Liver (tissue), 9 donors: Measurements from ENCODE around the gene FSTL1. TPM values are rescaled to one million over a fixed set of nuclear protein-coding genes. Genes with fewer than 3 reads are reported as not detected.

ENCODE experiments used
- DNase-seq: peaks from one replicate; pipeline ENCODE4 v3.0.0-alpha.2; 2017; ENCODE audit warnings: low spot score
- H3K27ac ChIP-seq, 2 donors: one replicate each; pipeline ENCODE4 v1.7.0; 2013; ENCODE audit warnings: inconsistent platforms in 2 of 2, low read length in 2 of 2, control low read depth in 1 of 2, low read depth in 1 of 2, mild to moderate bottlenecking in 1 of 2
- H3K27me3 ChIP-seq, 4 donors: one replicate each; pipeline versions ENCODE4 v1.6.1 to v1.7.0; 2013; ENCODE audit warnings: low read length in 3 of 4, inconsistent platforms in 1 of 4, mild to moderate bottlenecking in 1 of 4, moderate library complexity in 1 of 4; ENCODE audit not compliant: control insufficient read depth in 4 of 4, insufficient read depth in 4 of 4
- H3K36me3 ChIP-seq, 4 donors: one replicate each; pipeline versions ENCODE4 v1.6.1 to v1.7.0; 2013; ENCODE audit warnings: low read length in 3 of 4, mild to moderate bottlenecking in 3 of 4, low read depth in 1 of 4, moderate library complexity in 1 of 4; ENCODE audit not compliant: control insufficient read depth in 4 of 4, insufficient read depth in 3 of 4
- H3K4me1 ChIP-seq, 4 donors: one replicate each; pipeline versions ENCODE4 v1.6.1 to v1.7.0; 2013; ENCODE audit warnings: low read length in 3 of 4, mild to moderate bottlenecking in 3 of 4, moderate library complexity in 1 of 4; ENCODE audit not compliant: control insufficient read depth in 4 of 4, insufficient read depth in 4 of 4
- H3K4me3 ChIP-seq, 3 donors: one replicate each; pipeline versions ENCODE4 v1.6.1 to v1.7.0; 2013; ENCODE audit warnings: low read length in 3 of 3, control low read depth in 1 of 3, low read depth in 1 of 3, mild to moderate bottlenecking in 1 of 3
- H3K9ac ChIP-seq, 2 donors: one replicate each; pipeline ENCODE4 v1.7.0; 2013; ENCODE audit warnings: low read length in 2 of 2, mild to moderate bottlenecking in 2 of 2, moderate library complexity in 2 of 2, control low read depth in 1 of 2, low read depth in 1 of 2
- H3K9me3 ChIP-seq, 4 donors: one replicate each; pipeline versions ENCODE4 v1.6.1 to v1.7.0; 2013; ENCODE audit warnings: low read length in 3 of 4; ENCODE audit not compliant: control insufficient read depth in 4 of 4
- ATF3 ChIP-seq: IDR thresholded peaks from 2 replicates; pipeline ENCODE4 v1.6.1; 2016; ENCODE audit warnings: antibody characterized with exemption
- CTCF ChIP-seq: fragments of 150-350 bp; IDR thresholded peaks from 2 replicates; pipeline ENCODE4 v1.5.1; 2017; ENCODE audit warnings: improper control_type of control experiment, low read depth, low read length; ENCODE audit not compliant: missing input control
- EGR1 ChIP-seq, 2 donors: IDR thresholded peaks; 2 replicates each; pipeline ENCODE4 v1.6.1; 2016 to 2018; ENCODE audit warnings: antibody characterized with exemption in 2 of 2, low read depth in 2 of 2
- FOXA1 ChIP-seq: IDR thresholded peaks from 2 replicates; pipeline ENCODE4 v1.6.1; 2016; ENCODE audit warnings: antibody characterized with exemption
- FOXA2 ChIP-seq: IDR thresholded peaks from 2 replicates; pipeline ENCODE4 v1.6.1; 2016; ENCODE audit warnings: antibody characterized with exemption
- GABPA ChIP-seq, 2 donors: IDR thresholded peaks in 1 of 2; conservative IDR thresholded peaks in 1 of 2; 2 replicates each; pipeline ENCODE4 v1.6.1; 2016; ENCODE audit warnings: antibody characterized with exemption in 2 of 2, mild to moderate bottlenecking in 1 of 2, moderate library complexity in 1 of 2
- HNF4A ChIP-seq, 2 donors: conservative IDR thresholded peaks; 2 replicates each; pipeline ENCODE4 v1.6.1; 2016; ENCODE audit warnings: antibody characterized with exemption in 2 of 2, mild to moderate bottlenecking in 2 of 2
- HNF4G ChIP-seq: IDR thresholded peaks from 2 replicates; pipeline ENCODE4 v1.6.1; 2016; ENCODE audit warnings: antibody characterized with exemption
- JUND ChIP-seq, 2 donors: IDR thresholded peaks; 2 replicates each; pipeline ENCODE4 v1.6.1; 2016; ENCODE audit warnings: antibody characterized with exemption in 2 of 2
- RAD21 ChIP-seq, 2 donors: IDR thresholded peaks; 2 replicates each; pipeline ENCODE4 v1.6.1; 2016; ENCODE audit warnings: antibody characterized with exemption in 2 of 2, mild to moderate bottlenecking in 2 of 2
- REST ChIP-seq: IDR thresholded peaks from 2 replicates; pipeline ENCODE4 v1.6.1; 2016; ENCODE audit warnings: antibody characterized with exemption, mild to moderate bottlenecking
- RXRA ChIP-seq, 2 donors: IDR thresholded peaks; 2 replicates each; pipeline ENCODE4 v1.6.1; 2017 to 2018; ENCODE audit warnings: antibody characterized with exemption in 2 of 2, mild to moderate bottlenecking in 1 of 2
- SP1 ChIP-seq: IDR thresholded peaks from 2 replicates; pipeline ENCODE4 v1.6.1; 2018; ENCODE audit warnings: antibody characterized with exemption, mild to moderate bottlenecking
- TAF1 ChIP-seq: conservative IDR thresholded peaks from 2 replicates; pipeline ENCODE4 v1.6.1; 2016; ENCODE audit warnings: antibody characterized with exemption, mild to moderate bottlenecking
- YY1 ChIP-seq: IDR thresholded peaks from 2 replicates; pipeline ENCODE4 v1.6.1; 2016; ENCODE audit warnings: antibody characterized with exemption, mild to moderate bottlenecking
- ZBTB33 ChIP-seq: IDR thresholded peaks from 2 replicates; pipeline ENCODE4 v1.6.1; 2016; ENCODE audit warnings: antibody characterized with exemption
- WGBS: extraction: QIAGEN DNeasy Blood & Tissue Kit; methylation state at CpG from one replicate; pipeline ENCODE4 v1.1.7; 2013; 5-methylcytosine and 5-hydroxymethylcytosine counted together
- polyA plus RNA-seq, 2 donors: library from polyadenylated mRNA; stranded (reverse) in 1 of 2; unstranded in 1 of 2; fragments of 200-250 nt in 1 of 2; fragments of >200 nt in 1 of 2; fragmentation: Nextera tagmentation in 1 of 2; extraction: Ambion mirVana in 1 of 2; gene quantifications; one replicate each; pipeline versions ENCODE4 v1.2.1 to v1.2.3, GENCODE V29; 2013 to 2015
- total RNA-seq, 2 donors: library from RNA; depleted of rRNA; stranded (reverse); fragments of >200 nt; gene quantifications; one replicate each; pipeline ENCODE4 v1.2.3, GENCODE V29; 2014
- donor health status: healthy.
- donor health status: healthy.
- donor health status: healthy.
- donor health status: healthy.
- donor health status: healthy.

Gene FSTL1
- total and polyA plus RNA-seq, 4 donors, result 9.6 to 67.5 (median 24.6) TPM

- Histone ChIP-seq H3K9me3 (no peaks in the 10 kb centered on the region), H3K4me1 (peaks cover 0 to 30% (median 19%) of the 10 kb centered on the region in 4 donors)
Measured at GRCh38 chr3:120421926-120422325, 28.9 kb downstream of the FSTL1 start.

GRCh38 chr3:120420928-120421551 lies 29.8 kb downstream of the FSTL1 start:
- no peak for DNase-seq
- no peaks in the 10 kb centered on the region for H3K9me3 ChIP-seq
- peaks cover 0 to 28% (median 17%) of the 10 kb centered on the region in 4 donors for H3K4me1 ChIP-seq
- H3K4me3 ChIP-seq, result no peak overlapping the region
- no peak overlapping the region for H3K9ac ChIP-seq
- WGBS, result 67% methylated on average over 6 of the region's 6 CpGs
- H3K27me3 ChIP-seq, result no peaks in the 10 kb centered on the region
- H3K36me3 ChIP-seq, result no peaks in the 10 kb centered on the region
- H3K27ac ChIP-seq, result no peak overlapping the region
- TF ChIP-seq RXRA (IDR thresholded peaks at IDR 0.05) (no peak), SP1 (peak; percentile 30)

More at GRCh38 chr3:120421926-120422325, 28.9 kb downstream of the FSTL1 start:
- no peaks in the 10 kb centered on the region for H3K27me3 ChIP-seq
- DNase-seq, result no peak
- WGBS, result 94% methylated on average over 2 of the region's 2 CpGs
- H3K27ac ChIP-seq, result no peak overlapping the region
- no peak for TF ChIP-seq YY1
- TF ChIP-seq EGR1 (IDR thresholded peaks at IDR 0.05; ENCODE audit: low read depth in 2 of 2), result no peak
- TF ChIP-seq JUND (IDR thresholded peaks at IDR 0.05), result no peak
- TF ChIP-seq ZBTB33, result no peak
- no peak for TF ChIP-seq ATF3
- TF ChIP-seq RAD21 (IDR thresholded peaks at IDR 0.05), result no peak
- no peak for TF ChIP-seq FOXA1
- TF ChIP-seq REST, result no peak
- no peak for TF ChIP-seq FOXA2
- TF ChIP-seq HNF4G, result no peak
- TF ChIP-seq TAF1, result no peak
- H3K4me3 ChIP-seq, result no peak overlapping the region
- H3K36me3 ChIP-seq, result no peaks in the 10 kb centered on the region
- H3K9ac ChIP-seq, result no peak overlapping the region

- Histone ChIP-seq H3K27ac (no peak overlapping the region), H3K9ac (no peak overlapping the region), H3K9me3 (no peaks in the 10 kb centered on the region), H3K4me1 (peaks cover 0 to 28% (median 17%) of the 10 kb centered on the region in 4 donors), H3K27me3 (no peaks in the 10 kb centered on the region), H3K4me3 (no peak overlapping the region), H3K36me3 (no peaks in the 10 kb centered on the region)
- TF ChIP-seq ATF3 (no peak), REST (no peak), GABPA (IDR thresholded peaks at IDR 0.05 in 1 of 2, conservative IDR thresholded peaks at IDR 0.05 in 1 of 2) (no peak), HNF4A (conservative IDR thresholded peaks at IDR 0.05) (no peak), YY1 (no peak), CTCF (no peak), RXRA (IDR thresholded peaks at IDR 0.05) (no peak), JUND (IDR thresholded peaks at IDR 0.05) (no peak), TAF1 (no peak)
- no peak for DNase-seq
- WGBS, result 85% methylated on average over 3 of the region's 3 CpGs
Measured at GRCh38 chr3:120420360-120420759, 30.4 kb downstream of the FSTL1 start.
